MM.1S (cell line): ENCODE results near the gene TBX1.

Experiments
- CTCF ChIP-seq: fragments of 300-600 bp; sonication (generic); IDR thresholded peaks from 2 replicates; pipeline ENCODE4 v1.5.1; 2016; ENCODE audit warnings: antibody characterized with exemption, low read length, mixed read lengths
- EZH2phosphoT487 ChIP-seq: fragments of 300-600 bp; sonication (generic); IDR thresholded peaks from 2 replicates; pipeline ENCODE4 v1.6.1; 2018; ENCODE audit warnings: antibody characterized with exemption, low read length

DNA sequence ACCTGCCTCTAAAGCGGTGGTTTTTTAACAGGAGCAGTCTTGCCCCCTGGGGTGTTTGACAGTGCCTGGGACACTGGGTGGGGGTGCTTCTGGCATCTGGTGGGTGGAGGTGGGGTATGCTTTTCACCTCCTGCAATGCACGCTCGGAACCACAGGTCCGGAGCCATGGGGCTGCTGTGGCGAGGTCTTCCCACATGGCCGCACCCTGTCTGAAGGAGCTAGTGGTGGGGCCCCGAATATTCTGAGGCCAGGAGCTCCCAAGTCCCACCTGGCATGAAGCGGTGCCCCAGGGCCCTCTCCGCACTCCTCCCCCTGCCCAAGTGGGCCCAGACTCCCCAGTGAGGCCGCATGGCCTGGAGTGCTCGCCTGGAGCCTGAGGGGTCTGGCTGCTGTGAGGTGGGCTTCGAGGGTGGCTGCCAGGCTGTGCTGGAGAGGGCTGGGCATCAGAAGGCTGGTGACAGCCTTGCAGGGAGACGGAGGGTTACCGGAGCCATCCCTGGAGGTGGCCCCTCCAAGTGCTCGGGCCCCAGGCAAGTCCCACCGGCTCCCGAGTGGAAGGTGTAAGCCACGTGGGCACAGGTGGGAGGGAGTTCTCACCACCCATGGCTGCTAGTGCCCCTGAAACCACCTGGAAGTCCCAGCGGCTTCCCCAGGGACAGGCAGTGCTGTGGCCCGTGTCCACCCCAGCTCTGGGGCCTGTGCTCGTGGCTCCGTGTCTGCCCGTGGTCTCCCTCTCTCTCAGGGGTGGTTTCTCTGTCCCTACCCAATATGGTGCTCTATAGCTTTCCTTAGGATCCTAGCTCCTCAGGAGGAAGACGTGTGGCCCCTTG is 15.1 kb downstream of the TBX1 start:
- no peak for TF ChIP-seq EZH2phosphoT487
- TF ChIP-seq CTCF = no peak
